DMS 273 treated with DMSO at 0.1 percent for 48 hours (cell line): ENCODE results near the gene GAK.
A peak's percentile ranks its signal among the peaks of the same experiment; 100 is the strongest.

Source experiments
- DNase-seq: peaks from one replicate; lab custom pipeline; 2025; lab: John Stamatoyannopoulos, UW

Gene GAK

GRCh38 chr4:848803-849477, 83.2 kb downstream of the GAK start:
- no peak for DNase-seq

GRCh38 chr4:848307-848691, 83.8 kb downstream of the GAK start:
- DNase-seq: no peak

- DNase-seq: no peak
Observed at GRCh38 chr4:845836-846251, 86.3 kb downstream of the GAK start.

- no peak for DNase-seq
Observed at GRCh38 chr4:845233-845835, 86.8 kb downstream of the GAK start.

- no peak for DNase-seq
Observed at GRCh38 chr4:844752-845232, 87.3 kb downstream of the GAK start.

- DNase-seq: no peak
Observed at GRCh38 chr4:839675-840443, 92.3 kb downstream of the GAK start.

- DNase-seq: no peak
Observed at GRCh38 chr4:837772-838171, 94.3 kb downstream of the GAK start.

GRCh38 chr4:836750-837301, 95.3 kb downstream of the GAK start:
- no peak for DNase-seq

- DNase-seq: no peak
Observed at GRCh38 chr4:836003-836511, 96.1 kb downstream of the GAK start.

GRCh38 chr4:835148-836002, 96.7 kb downstream of the GAK start:
- peak; percentile 11 for DNase-seq

GRCh38 chr4:834368-835147, 97.6 kb downstream of the GAK start:
- DNase-seq: no peak

- no peak for DNase-seq
Observed at GRCh38 chr4:833731-834367, 98.3 kb downstream of the GAK start.

- no peak for DNase-seq
Observed at GRCh38 chr4:833156-833555, 99.0 kb downstream of the GAK start.

GRCh38 chr4:832536-832935, 99.6 kb downstream of the GAK start:
- no peak for DNase-seq

- no peak for DNase-seq
Observed at GRCh38 chr4:832108-832507, 100.0 kb downstream of the GAK start.

- no peak for DNase-seq
Observed at GRCh38 chr4:831483-831805, 100.7 kb downstream of the GAK start.

- DNase-seq: no peak
Observed at GRCh38 chr4:830601-831482, 101.3 kb downstream of the GAK start.

GRCh38 chr4:829761-830600, 102.1 kb downstream of the GAK start:
- no peak for DNase-seq

- no peak for DNase-seq
Observed at GRCh38 chr4:829291-829690, 102.8 kb downstream of the GAK start.
